ENCODE measurements around the gene ADAM15.

The ADAM15 gene, protein sequence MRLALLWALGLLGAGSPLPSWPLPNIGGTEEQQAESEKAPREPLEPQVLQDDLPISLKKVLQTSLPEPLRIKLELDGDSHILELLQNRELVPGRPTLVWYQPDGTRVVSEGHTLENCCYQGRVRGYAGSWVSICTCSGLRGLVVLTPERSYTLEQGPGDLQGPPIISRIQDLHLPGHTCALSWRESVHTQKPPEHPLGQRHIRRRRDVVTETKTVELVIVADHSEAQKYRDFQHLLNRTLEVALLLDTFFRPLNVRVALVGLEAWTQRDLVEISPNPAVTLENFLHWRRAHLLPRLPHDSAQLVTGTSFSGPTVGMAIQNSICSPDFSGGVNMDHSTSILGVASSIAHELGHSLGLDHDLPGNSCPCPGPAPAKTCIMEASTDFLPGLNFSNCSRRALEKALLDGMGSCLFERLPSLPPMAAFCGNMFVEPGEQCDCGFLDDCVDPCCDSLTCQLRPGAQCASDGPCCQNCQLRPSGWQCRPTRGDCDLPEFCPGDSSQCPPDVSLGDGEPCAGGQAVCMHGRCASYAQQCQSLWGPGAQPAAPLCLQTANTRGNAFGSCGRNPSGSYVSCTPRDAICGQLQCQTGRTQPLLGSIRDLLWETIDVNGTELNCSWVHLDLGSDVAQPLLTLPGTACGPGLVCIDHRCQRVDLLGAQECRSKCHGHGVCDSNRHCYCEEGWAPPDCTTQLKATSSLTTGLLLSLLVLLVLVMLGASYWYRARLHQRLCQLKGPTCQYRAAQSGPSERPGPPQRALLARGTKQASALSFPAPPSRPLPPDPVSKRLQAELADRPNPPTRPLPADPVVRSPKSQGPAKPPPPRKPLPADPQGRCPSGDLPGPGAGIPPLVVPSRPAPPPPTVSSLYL

DNA sequence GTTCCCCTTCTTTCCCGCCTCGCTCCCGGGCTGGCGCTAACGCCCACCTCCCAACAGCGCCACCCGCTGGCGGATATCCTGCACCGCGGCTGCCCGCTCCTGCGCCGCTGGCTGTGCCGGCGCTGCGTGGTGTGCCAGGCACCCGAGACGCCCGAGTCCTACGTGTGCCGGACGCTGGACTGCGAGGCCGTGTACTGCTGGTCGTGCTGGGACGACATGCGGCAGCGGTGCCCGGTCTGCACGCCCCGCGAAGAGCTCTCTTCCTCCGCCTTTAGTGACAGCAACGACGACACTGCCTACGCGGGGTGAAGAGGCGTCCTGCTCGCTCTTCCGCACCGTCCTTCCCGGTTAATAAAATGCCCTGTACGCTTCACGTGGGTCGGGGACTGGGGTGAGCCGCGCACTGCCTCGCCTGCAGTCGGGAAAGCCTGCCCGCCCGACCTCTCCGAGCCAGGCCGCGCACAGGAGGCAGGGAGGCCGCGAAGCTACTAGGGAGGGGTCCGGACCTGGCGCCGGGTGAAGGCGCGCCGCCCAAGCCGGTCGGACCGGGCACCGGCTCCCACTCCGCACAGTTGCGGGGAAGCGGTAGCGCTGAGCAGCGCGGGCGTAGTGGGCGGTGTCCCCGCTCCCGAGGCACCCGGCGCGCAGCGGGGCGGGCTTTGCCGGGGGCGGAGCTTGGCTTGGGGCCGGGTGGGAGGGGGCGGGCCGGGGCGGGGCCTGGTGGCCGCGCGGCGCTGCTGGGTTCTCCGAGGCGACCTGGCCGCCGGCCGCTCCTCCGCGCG, at the start of gene ADAM15:
ADAM15 (plus strand) TSS at position 757 of the 782 bp plus-strand sequence. CDS start 71 bp downstream, outside the sequence.
- peak; percentile 68 to 72 for DNase-seq

- no peak for DNase-seq
Measured at GRCh38 chr1:155001425-155001674, 49.8 kb upstream of the ADAM15 start.

DNA sequence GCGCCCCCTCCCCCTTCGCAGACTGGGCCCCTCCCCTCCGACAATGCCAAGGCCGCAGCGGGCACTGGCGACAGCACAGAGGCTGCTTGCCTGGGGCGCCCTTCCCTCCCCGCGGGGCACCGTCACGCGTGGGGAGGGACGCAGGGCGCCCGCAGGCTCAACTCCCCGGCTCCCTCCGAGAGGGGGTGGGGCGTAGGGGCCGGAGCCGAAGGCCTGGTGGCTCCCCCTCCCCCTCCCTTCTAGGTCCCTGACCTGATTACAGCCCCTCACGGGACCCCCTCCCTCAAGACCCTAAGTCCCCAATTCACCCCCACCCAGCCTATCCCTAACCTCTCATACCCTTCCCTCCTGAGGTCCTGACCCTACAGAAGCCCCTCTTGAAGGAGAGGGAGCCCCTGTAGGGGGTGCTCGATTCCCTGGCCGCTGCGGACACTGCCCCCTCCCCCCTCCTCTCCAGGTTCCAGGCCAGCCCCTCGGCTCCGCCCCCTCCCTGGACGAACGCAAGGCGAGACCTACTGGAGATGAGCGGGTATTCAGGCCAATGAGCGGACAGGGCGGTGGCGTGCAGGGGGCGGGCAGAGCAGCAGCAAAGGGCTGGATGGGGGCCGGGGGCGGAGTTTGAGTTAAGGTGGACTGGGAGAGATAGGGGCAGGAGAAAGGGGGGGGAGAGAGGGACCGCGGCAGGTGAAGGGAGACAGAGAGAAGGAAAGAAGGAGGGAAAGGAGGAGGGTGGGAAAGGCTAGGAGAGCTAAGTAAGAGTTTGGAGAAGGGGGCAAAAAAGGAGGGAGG, 49.2 kb upstream of the ADAM15 start:
- DNase-seq = peak; percentile 99

- no peak for DNase-seq
Measured at GRCh38 chr1:155002464-155003226, 48.5 kb upstream of the ADAM15 start, which contains the start of gene ZBTB7B. Gene ZBTB7B, plus strand, starts transcription at chr1:155002802. Its CDS starts 11,859 bp downstream, at chr1:155014661.

- no peak for DNase-seq
Measured at GRCh38 chr1:155003227-155003765, 47.8 kb upstream of the ADAM15 start.

DNA sequence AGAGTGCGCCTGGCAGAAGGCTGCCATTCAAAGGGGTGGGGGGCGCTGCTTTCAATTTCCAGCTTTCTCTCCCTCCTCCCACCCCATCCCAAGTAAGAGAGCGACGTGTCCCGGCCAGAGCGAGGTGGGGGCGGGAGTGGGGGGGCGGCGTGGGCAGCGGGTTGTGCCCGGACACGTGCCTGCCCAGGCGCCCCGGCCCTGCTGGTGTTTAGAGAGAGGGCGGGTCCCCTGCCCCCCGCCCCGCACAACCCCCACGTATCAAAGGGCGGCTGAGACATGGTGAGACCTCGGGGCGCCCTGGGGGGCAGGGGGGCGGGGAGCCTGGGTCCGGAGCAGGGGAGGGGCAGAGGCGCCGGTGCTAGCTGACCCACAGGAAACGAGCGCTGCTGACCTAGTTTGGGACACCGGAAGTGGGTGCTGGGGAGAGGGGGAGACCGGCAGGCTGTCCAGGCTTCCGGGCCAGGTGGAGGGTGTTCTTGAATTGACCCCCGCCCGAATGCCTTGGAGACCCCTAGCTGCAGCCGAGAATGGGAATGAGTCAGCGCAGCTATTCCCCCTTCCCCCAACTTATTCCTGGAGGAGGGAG, 47.3 kb upstream of the ADAM15 start:
- DNase-seq = no peak

GRCh38 chr1:155004352-155005075, 46.6 kb upstream of the ADAM15 start:
- DNase-seq = no peak

DNA sequence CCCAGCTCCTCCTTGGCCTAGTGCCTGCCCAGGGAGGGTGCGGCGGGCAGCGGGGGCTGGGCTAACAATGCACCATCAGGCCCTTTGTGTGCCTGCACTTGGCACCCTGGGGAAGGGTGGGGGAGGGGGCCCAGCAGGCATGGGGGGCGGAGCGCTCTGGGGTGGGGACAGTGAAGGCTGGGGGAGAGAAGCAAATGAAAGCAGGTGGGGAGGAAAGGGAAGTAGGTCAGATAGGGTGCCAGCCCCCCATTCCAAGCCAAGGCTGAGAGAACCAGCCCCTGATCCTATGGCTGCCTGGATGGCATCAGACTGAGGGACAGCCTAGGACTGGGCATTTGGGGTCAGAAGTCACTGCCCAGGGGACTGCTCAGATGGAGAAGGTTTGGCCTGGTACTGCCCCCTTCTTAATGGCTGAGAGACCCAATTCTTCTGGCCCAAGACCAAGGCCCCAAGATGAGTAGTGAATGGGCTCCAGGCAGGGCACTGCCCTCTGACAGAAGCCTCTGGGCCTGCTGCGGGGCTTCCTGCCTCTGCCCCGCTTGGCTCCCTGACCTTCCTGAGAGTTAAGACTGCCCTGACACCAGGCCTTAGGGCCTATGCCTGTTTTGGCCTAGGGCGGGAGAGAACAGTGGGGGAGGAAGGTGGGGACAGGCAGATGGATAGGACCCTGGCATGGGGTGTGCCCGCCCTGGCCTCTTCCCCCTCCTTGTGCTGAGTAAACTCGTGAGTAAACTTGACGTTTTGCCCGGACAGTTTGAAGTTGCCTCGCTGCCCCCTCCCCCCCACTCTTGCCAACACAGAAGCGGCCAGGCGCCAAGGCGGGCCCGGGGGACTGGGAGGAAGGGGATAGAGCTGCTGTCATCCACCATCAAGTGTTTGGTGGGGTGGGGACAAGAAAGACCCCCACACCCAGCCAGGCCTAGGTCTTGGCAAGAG, 45.8 kb upstream of the ADAM15 start:
- DNase-seq = no peak

DNA sequence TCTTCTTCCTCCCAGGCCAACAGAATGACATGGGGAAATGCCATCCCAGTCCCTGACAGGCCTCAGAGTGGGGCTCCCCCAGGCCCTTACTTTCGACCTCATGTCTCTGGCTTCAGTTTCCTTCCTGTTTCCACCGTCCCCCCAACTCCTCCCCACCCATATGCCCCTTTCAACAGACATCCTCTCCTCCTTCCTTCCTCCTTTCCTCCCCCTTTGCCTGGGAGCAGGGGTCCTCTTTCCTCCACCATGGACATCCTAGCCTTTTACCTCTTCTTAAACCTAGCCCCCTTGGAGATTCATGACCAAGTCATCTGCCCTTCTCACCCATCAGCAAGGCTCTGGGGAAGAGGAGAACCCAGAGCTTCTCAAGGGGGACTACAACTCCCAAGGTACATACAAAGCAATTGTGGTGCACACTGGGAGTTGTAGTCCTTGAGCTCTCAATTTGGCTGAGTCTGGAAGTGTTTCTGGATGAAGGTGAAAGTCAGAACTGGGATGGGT, 44.5 kb upstream of the ADAM15 start:
- peak in 1 of 2 experiments; percentile 34 for DNase-seq

GRCh38 chr1:155007251-155007828, 43.8 kb upstream of the ADAM15 start:
- no peak for DNase-seq

DNA sequence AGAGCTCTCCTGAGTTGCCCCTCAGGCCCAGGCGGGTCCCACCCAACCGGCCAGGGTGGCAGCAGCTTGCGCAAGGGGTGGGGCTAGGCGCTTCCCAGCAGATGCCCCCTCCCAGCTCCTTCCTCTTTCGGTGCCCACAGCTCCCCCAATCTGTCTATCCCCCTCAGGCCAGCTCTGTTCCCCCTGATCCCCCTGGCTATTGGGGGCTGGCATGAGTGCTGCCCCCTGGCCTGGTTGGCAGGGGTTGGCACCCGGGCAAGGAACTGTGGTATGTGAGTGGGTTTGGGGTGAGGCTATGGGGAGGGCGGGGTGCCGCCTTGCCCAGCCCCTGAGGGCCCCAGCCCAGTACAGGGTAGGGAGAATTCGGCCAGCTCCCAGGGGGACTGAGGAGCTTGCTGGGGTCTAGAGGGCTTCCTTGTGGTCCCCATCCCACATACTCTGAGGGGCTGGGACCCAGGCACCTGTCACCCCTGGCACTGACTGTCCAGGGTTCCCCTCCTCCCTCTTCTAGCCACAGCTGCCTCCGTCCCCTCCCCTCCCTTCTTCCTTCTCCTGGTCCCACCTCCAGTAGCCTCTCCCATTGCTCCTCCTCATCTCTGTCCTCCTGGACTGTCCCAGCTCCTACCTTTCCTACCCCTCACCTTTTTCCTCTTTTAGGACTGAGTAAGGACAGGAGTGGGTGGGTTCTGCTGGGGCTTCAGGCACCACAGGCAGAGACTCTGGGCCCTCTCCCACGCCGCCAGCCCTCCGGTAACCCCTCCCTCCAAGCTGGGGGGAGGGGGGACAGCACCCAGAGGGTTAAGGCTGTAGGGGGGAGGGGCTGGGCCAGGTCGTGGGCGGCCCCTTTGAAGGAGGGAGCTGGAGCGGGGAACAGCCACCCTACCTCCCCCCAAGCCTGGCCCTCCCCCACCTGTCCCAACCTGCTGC, 42.8 kb upstream of the ADAM15 start:
- DNase-seq = peak; percentile 49 to 57

- no peak for DNase-seq
Measured at GRCh38 chr1:155009221-155009711, 41.9 kb upstream of the ADAM15 start.

GRCh38 chr1:155009742-155010141, 41.4 kb upstream of the ADAM15 start:
- no peak for DNase-seq

DNA sequence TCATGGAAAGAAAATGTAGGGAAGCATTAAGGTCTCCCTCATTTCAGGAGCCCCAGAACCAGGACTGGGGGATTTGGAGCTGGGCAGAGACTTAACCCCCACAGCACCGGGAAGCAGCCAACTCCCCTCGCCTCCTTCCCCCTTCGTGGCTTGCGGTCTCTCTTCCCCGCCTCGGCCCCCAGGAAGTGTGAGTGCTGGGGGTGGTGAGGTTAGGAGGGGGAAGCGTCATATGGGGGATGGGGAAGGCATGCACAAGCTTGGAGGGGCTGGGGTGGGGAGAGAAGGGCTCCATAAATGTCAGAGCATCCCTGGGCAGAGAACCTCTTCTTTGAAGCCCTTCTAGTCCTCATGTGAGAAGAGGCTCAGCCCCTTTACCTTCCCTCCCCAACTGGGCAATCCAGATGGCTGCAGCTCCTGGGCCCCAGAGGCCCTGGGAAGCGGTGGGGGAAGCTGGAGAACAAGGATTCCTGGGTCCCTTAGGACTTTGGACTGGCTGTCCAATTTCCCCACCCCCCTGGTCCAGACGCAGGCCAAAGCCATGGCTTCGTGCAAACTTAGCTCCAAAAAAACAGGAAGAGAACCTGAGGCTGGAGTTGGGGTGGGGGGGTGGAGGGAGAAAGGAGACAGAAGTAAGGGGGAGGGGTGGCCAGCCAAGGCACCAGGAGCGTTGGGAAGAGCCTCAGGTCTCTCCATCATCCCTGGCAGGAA, 40.8 kb upstream of the ADAM15 start:
- no peak for DNase-seq

GRCh38 chr1:155011004-155011416, 40.1 kb upstream of the ADAM15 start:
- no peak for DNase-seq

DNA sequence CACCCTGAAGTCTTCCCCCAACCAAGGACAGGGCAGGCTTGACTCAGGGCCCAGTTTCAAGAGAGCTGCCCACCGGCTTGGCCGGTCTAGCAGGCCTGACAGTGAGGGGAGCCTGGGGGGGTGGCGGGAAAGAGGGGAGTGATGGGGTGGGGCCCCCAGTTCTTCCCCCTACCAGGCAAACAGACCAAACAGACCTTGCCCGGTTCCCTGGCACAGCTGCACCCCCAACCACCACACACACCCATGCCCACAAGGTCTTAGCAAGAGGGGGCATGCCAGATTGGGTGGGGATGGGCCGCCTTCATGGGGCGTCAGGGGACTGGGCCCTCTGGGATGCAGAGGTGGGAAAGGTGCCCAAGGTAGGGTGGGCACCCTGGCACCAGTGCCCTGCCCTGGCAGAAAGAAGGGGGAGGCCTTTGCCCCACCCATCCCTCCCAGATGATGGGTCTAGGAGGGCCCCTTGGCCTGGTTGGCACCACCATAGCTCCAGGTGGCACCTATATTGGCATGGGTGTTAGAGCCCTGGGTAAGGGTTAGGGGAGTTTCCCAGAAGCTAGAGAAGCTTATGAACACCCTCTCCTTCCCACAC, 39.6 kb upstream of the ADAM15 start:
- DNase-seq = no peak
